WTC11 (cell line): ENCODE data around the gene TPRG1L. TPM values are rescaled to one million over a fixed set of nuclear protein-coding genes. Genes with fewer than 3 reads are reported as not detected.
A peak's percentile ranks its signal among the peaks of the same experiment; 100 is the strongest.

ENCODE experiments used
- ATAC-seq: fragments of 200-7000 bp; cut with Tn5 transposase; 2 replicates; pipeline ENCODE4 v1.10.0; 2021; ENCODE audit warnings: mild to moderate bottlenecking, moderate library complexity
- CTCF ChIA-PET: fragments of 300-600 bp; sonication (Branson Sonifier 250); formaldehyde crosslinking; loops from one replicate; lab custom pipeline; 2021; ENCODE audit warnings: antibody characterized with exemption; lab: Charles Lee
- POLR2A ChIA-PET: fragments of 350-600 bp; sonication (Branson Sonifier 250); formaldehyde crosslinking; loops from one replicate; lab custom pipeline; 2021; ENCODE audit warnings: antibody characterized with exemption; lab: Charles Lee
- DNase-seq: peaks from one replicate; pipeline ENCODE4 v3.0.0; 2021; ENCODE audit warnings: low spot score
- H3K27ac Mint-ChIP-seq: 2 replicates; pipeline ENCODE4 v1.8.0; 2021; ENCODE audit warnings: mixed read lengths
- H3K27me3 Mint-ChIP-seq: 2 replicates; pipeline ENCODE4 v1.8.0; 2021; ENCODE audit warnings: low read depth, mild to moderate bottlenecking, moderate library complexity, mixed read lengths
- H3K36me3 Mint-ChIP-seq: 2 replicates; pipeline ENCODE4 v1.8.0; 2021; ENCODE audit warnings: mixed read lengths
- H3K4me1 Mint-ChIP-seq: 2 replicates; pipeline ENCODE4 v1.8.0; 2022; ENCODE audit warnings: mixed read lengths
- H3K4me3 Mint-ChIP-seq: 2 replicates; pipeline ENCODE4 v1.8.0; 2021; ENCODE audit warnings: mild to moderate bottlenecking, moderate library complexity, mixed read lengths
- H3K9me3 Mint-ChIP-seq: 2 replicates; pipeline ENCODE4 v1.8.0; 2021; ENCODE audit warnings: mixed read lengths
- EMX1 ChIP-seq: fragments of 250-450 bp; sonication (Bioruptor Pico); IDR thresholded peaks from 2 replicates; pipeline ENCODE4 v1.8.0; 2021; ENCODE audit warnings: mild to moderate bottlenecking
- FOXJ3 ChIP-seq: sonication (generic); formaldehyde crosslinking; IDR thresholded peaks from 2 replicates; pipeline ENCODE4 v1.9.0; 2021; ENCODE audit warnings: missing genetic modification reagents, mild to moderate bottlenecking, borderline replicate concordance
- FOXP1 ChIP-seq: sonication (generic); formaldehyde crosslinking; IDR thresholded peaks from 2 replicates; pipeline ENCODE4 v1.8.0; 2022; ENCODE audit warnings: missing genetic modification reagents, mild to moderate bottlenecking, moderate library complexity, borderline replicate concordance
- HMGA2 ChIP-seq: fragments of 250-450 bp; sonication (Bioruptor Pico); IDR thresholded peaks from 2 replicates; pipeline ENCODE4 v1.4.0; 2021; ENCODE audit warnings: mild to moderate bottlenecking, moderate library complexity
- KAT7 ChIP-seq: sonication (generic); formaldehyde crosslinking; IDR thresholded peaks from 2 replicates; pipeline ENCODE4 v1.8.1; 2023; ENCODE audit warnings: missing genetic modification reagents, mild to moderate bottlenecking, borderline replicate concordance
- MXD4 ChIP-seq: fragments of 250-450 bp; sonication (Bioruptor Pico); IDR thresholded peaks from 2 replicates; pipeline ENCODE4 v1.8.0; 2021; ENCODE audit warnings: mild to moderate bottlenecking, moderate library complexity, borderline replicate concordance
- MYBL2 ChIP-seq: sonication (generic); formaldehyde crosslinking; IDR thresholded peaks from 2 replicates; pipeline ENCODE4 v1.8.1; 2023; ENCODE audit warnings: mild to moderate bottlenecking, moderate library complexity, missing genetic modification reagents
- NR1H2 ChIP-seq: sonication (generic); formaldehyde crosslinking; IDR thresholded peaks from 2 replicates; pipeline ENCODE4 v1.9.0; 2021; ENCODE audit warnings: mild to moderate bottlenecking, moderate library complexity, missing genetic modification reagents
- OVOL2 ChIP-seq: fragments of 250-450 bp; sonication (Bioruptor Pico); IDR thresholded peaks from 2 replicates; pipeline ENCODE4 v1.9.0; 2021; ENCODE audit warnings: mild to moderate bottlenecking, borderline replicate concordance
- SMAD3 ChIP-seq: sonication (generic); formaldehyde crosslinking; IDR thresholded peaks from 2 replicates; pipeline ENCODE4 v1.8.0; 2022; ENCODE audit warnings: missing genetic modification reagents, mild to moderate bottlenecking, borderline replicate concordance
- TCF7 ChIP-seq: sonication (generic); formaldehyde crosslinking; IDR thresholded peaks from 2 replicates; pipeline ENCODE4 v1.8.0; 2022; ENCODE audit warnings: mild to moderate bottlenecking, low read depth, missing genetic modification reagents, moderate library complexity
- ZBTB21 ChIP-seq: sonication (generic); formaldehyde crosslinking; IDR thresholded peaks from 2 replicates; pipeline ENCODE4 v1.8.1; 2023; ENCODE audit warnings: mild to moderate bottlenecking, missing genetic modification reagents, borderline replicate concordance
- ZNF121 ChIP-seq: sonication (generic); formaldehyde crosslinking; IDR thresholded peaks from 2 replicates; pipeline ENCODE4 v1.8.0; 2023; ENCODE audit warnings: missing genetic modification reagents
- ZNF263 ChIP-seq: sonication (generic); formaldehyde crosslinking; IDR thresholded peaks from 2 replicates; pipeline ENCODE4 v1.8.1; 2022; ENCODE audit warnings: low read depth, mild to moderate bottlenecking, moderate library complexity, missing genetic modification reagents
- ZNF396 ChIP-seq: fragments of 250-450 bp; sonication (Bioruptor Pico); IDR thresholded peaks from 2 replicates; pipeline ENCODE4 v1.8.0; 2021; ENCODE audit warnings: mild to moderate bottlenecking, moderate library complexity, borderline replicate concordance
- ZNF416 ChIP-seq: fragments of 250-450 bp; sonication (Bioruptor Pico); IDR thresholded peaks from 2 replicates; pipeline ENCODE4 v1.9.0; 2021; ENCODE audit warnings: mild to moderate bottlenecking, inconsistent platforms
- total RNA-seq: library from RNA; stranded (reverse); gene quantifications from 3 replicates; pipeline ENCODE4 v1.2.3, GENCODE V29; 2021
- TF ChIP-seq, protein P1 (sequence below): fragments of 250-450 bp; sonication (Bioruptor Pico); conservative IDR thresholded peaks from 2 replicates; pipeline ENCODE4 v1.9.0; 2021; ENCODE audit warnings: mild to moderate bottlenecking
- TF ChIP-seq, protein P2 (sequence below): sonication (generic); formaldehyde crosslinking; IDR thresholded peaks from 2 replicates; pipeline ENCODE4 v1.8.1; 2023; ENCODE audit warnings: mild to moderate bottlenecking, missing genetic modification reagents, moderate library complexity
- TF ChIP-seq, protein P3 (sequence below): sonication (generic); formaldehyde crosslinking; IDR thresholded peaks from 2 replicates; pipeline ENCODE4 v1.8.0; 2023; ENCODE audit warnings: missing genetic modification reagents, mild to moderate bottlenecking, borderline replicate concordance

Gene TPRG1L
- total RNA-seq, 1 experiment from 2014 or later: 20.9 TPM

DNA sequence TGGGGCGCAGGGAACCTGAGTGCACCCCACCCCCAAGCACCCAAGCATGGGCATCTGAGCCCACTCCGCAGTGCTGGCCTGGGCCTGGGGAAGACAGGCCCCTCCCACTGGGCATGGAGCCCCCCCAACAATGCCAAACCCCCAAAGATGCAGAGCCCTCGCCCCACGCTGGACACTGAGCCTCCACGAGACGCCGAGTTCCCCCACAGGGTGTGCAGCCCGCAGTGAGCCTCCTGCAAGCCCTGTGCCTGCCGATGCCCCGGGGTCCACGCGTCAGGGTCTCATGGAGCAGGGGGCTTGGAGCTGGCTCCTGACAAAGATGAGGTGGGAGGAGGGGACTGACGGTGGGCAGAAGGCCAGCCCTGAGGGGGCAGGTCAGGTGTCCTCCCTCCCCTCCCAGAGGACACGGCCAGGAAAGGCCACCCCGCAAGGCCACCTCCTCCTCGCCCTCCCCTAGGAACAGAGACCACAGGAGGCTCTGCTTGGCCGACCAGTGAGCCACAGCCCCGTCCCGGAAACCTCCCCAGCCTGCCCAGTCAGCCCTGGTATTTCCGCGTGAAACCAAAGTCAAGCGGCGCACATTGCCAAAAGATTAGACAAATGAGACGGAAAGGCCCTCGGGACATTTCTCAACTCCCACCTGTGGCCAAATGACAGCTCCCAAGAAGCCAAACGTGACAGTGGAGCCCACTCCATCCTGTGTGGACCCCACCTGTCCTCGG, 46.9 kb upstream of the TPRG1L start:
- ChIA-PET CTCF (interaction anchor here (0.5 to 1.9 kb wide), 9 partner anchors 10 to 125 kb away, joined by 3 to 11 read pairs (median 4); no protein-coding TSS in a partner anchor), POLR2A (no interaction called here)
- ATAC-seq: no peak
- no peak overlapping the region for H3K27ac Mint-ChIP-seq
- H3K27me3 Mint-ChIP-seq: no peaks in the 10 kb centered on the region
- no peaks in the 10 kb centered on the region for H3K4me1 Mint-ChIP-seq
- peaks cover 4% of the 10 kb centered on the region; the same call in 1 of the 2 replicates for H3K36me3 Mint-ChIP-seq
- TF ChIP-seq ZNF263 (CRISPR knock-in tag) (no peak), KAT7 (CRISPR knock-in tag) (no peak)
- TF ChIP-seq, protein P1, sequence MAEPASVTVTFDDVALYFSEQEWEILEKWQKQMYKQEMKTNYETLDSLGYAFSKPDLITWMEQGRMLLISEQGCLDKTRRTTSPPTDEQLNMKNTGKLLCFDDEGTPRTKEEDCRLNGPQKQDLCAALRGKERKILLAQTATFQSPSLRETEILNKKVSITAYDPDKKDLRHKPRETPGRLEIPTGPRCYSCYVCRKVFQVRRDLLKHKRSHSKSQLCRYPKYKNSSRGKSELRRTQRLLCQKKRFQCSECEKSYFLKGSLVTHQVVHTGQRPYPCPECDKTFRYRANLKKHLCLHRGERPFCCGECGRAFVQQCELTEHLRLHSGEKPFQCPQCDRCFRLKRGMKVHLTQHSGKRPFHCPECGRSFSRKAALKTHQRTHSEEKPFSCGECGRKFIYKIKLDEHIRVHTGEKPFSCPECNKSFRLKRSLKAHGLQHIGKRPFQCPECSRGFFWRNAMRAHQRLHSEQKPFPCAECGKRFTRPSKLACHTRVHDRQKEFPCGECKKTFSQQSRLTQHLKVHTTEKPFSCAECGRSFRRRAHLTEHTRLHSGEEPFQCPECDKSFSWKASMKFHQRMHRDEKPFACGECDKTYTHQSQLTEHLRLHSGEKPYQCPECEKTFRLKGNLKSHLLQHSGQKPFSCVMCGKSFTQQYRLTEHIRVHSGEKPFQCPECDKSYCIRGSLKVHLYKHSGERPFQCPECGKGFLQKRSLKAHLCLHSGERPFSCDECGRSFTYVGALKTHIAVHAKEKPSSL: no peak
- H3K4me3 Mint-ChIP-seq: no peak overlapping the region
- H3K9me3 Mint-ChIP-seq: no peaks in the 10 kb centered on the region
- DNase-seq: no peak

DNA sequence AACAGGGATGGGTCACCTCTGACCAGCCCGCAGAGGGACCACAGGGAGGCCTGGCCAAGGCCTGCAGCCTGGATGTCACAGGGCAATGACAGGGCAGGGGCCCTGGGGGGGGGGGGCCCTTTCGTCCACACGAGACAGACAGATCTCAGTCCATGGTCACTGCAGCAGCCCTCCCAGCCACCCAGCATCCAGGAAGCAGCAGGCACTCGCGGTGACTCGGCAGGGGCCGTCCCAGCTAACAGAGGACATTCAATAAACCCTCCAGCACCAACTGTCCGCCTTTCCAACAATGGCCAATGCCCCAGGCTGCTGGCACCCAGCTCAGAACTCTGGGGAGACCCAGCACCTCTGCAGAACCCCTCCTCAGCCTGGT, 46.4 kb upstream of the TPRG1L start:
- ATAC-seq (no peak), DNase-seq (no peak)
- no peak for TF ChIP-seq OVOL2
- no peak for TF ChIP-seq ZNF396 (CRISPR knock-in tag)
- Mint-ChIP-seq H3K4me3 (no peak overlapping the region), H3K27me3 (no peaks in the 10 kb centered on the region), H3K4me1 (no peaks in the 10 kb centered on the region), H3K9me3 (no peaks in the 10 kb centered on the region), H3K36me3 (peaks cover 4% of the 10 kb centered on the region; the same call in 1 of the 2 replicates), H3K27ac (no peak overlapping the region)
- CTCF ChIA-PET: interaction anchor here (1.1 to 1.5 kb wide), 3 partner anchors 13 to 40 kb away, joined by 4 to 6 read pairs (median 5); no protein-coding TSS in a partner anchor
- POLR2A ChIA-PET: no interaction called here

DNA sequence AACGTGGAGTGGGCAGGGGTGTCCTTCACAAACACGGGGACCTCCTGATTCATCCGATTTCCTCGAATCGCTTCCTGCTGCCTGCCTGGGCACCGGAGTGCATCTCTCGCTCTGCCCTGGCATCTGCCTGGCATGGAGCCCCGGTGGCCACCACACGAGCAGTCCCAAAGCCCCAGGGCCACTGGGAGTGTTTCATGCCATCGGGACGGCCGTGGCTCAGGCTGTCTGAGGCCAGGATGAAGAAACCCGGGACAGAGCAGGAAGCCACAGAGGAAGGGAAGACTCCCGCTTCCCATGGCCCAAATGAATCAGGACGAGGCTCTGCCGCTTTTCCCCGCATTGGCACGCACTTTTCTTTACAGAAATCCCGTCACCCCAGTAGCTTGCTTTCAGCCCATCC, 45.9 kb upstream of the TPRG1L start:
- DNase-seq (no peak), ATAC-seq (no peak)
- Mint-ChIP-seq H3K4me3 (no peak overlapping the region), H3K36me3 (peaks cover 4% of the 10 kb centered on the region; the same call in 1 of the 2 replicates), H3K9me3 (no peaks in the 10 kb centered on the region), H3K27me3 (no peaks in the 10 kb centered on the region), H3K27ac (peak overlapping the region; percentile 60; the same call in 1 of the 2 replicates), H3K4me1 (no peaks in the 10 kb centered on the region)
- POLR2A ChIA-PET: no interaction called here
- TF ChIP-seq NR1H2 (CRISPR knock-in tag) (no peak), ZBTB21 (CRISPR knock-in tag) (no peak), TCF7 (CRISPR knock-in tag) (no peak), EMX1 (CRISPR knock-in tag) (no peak), HMGA2 (no peak), SMAD3 (no peak), MYBL2 (CRISPR knock-in tag) (no peak)
- TF ChIP-seq, protein P1: no peak
- TF ChIP-seq, protein P2, sequence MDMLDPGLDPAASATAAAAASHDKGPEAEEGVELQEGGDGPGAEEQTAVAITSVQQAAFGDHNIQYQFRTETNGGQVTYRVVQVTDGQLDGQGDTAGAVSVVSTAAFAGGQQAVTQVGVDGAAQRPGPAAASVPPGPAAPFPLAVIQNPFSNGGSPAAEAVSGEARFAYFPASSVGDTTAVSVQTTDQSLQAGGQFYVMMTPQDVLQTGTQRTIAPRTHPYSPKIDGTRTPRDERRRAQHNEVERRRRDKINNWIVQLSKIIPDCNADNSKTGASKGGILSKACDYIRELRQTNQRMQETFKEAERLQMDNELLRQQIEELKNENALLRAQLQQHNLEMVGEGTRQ (CRISPR knock-in tag): no peak
- CTCF ChIA-PET: interaction anchor here (1.5 kb wide), 1 partner anchor 13 kb away, joined by 6 read pairs; no protein-coding TSS in a partner anchor

DNA sequence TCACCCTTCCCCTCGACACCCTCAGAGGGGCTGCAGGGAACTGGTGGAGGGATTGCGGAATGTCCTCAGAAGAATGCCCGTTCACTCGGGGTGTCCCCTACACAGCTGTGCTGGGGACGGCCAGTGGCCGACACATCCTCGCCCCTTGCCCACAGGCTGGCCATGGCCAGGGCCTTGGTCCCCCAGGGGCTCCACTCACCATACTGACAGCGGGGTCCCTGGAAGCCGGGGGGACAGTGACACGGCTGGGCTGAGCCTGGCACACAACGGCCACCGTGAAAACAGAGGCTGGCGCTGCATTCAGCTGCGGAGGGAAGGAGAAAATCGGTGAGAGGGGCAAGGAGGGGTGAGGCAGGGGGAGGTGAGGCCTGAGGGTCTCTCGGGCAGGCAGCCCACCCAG, 45.2 kb upstream of the TPRG1L start:
- Mint-ChIP-seq H3K36me3 (peaks cover 4% of the 10 kb centered on the region; the same call in 1 of the 2 replicates), H3K9me3 (no peaks in the 10 kb centered on the region), H3K4me3 (no peak overlapping the region)
- TF ChIP-seq ZNF416 (CRISPR knock-in tag) (no peak), FOXP1 (CRISPR knock-in tag) (no peak), ZNF121 (CRISPR knock-in tag) (no peak), ZNF396 (CRISPR knock-in tag) (no peak), MXD4 (CRISPR knock-in tag) (no peak), FOXJ3 (no peak)
- TF ChIP-seq, protein P3, sequence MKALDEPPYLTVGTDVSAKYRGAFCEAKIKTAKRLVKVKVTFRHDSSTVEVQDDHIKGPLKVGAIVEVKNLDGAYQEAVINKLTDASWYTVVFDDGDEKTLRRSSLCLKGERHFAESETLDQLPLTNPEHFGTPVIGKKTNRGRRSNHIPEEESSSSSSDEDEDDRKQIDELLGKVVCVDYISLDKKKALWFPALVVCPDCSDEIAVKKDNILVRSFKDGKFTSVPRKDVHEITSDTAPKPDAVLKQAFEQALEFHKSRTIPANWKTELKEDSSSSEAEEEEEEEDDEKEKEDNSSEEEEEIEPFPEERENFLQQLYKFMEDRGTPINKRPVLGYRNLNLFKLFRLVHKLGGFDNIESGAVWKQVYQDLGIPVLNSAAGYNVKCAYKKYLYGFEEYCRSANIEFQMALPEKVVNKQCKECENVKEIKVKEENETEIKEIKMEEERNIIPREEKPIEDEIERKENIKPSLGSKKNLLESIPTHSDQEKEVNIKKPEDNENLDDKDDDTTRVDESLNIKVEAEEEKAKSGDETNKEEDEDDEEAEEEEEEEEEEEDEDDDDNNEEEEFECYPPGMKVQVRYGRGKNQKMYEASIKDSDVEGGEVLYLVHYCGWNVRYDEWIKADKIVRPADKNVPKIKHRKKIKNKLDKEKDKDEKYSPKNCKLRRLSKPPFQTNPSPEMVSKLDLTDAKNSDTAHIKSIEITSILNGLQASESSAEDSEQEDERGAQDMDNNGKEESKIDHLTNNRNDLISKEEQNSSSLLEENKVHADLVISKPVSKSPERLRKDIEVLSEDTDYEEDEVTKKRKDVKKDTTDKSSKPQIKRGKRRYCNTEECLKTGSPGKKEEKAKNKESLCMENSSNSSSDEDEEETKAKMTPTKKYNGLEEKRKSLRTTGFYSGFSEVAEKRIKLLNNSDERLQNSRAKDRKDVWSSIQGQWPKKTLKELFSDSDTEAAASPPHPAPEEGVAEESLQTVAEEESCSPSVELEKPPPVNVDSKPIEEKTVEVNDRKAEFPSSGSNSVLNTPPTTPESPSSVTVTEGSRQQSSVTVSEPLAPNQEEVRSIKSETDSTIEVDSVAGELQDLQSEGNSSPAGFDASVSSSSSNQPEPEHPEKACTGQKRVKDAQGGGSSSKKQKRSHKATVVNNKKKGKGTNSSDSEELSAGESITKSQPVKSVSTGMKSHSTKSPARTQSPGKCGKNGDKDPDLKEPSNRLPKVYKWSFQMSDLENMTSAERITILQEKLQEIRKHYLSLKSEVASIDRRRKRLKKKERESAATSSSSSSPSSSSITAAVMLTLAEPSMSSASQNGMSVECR (CRISPR knock-in tag): no peak

More for the DNA sequence above, 45.2 kb upstream of the TPRG1L start:
- Mint-ChIP-seq H3K4me1 (no peaks in the 10 kb centered on the region), H3K27me3 (no peaks in the 10 kb centered on the region), H3K27ac (no peak overlapping the region)
- no peak for DNase-seq
- CTCF ChIA-PET: interaction anchor here (1.5 kb wide), 1 partner anchor 12 kb away, joined by 6 read pairs; no protein-coding TSS in a partner anchor
- POLR2A ChIA-PET: no interaction called here
- no peak for ATAC-seq
